T-helper 9 cell (primary cell): ENCODE data around the gene CYBA.
"Not testable (repeated sequence)": the region's sequence is repeated elsewhere in the genome, so short reads cannot be mapped to it uniquely, and the experiment has no call there.

Experiments
- DNase-seq: peaks from one replicate; pipeline ENCODE4 v3.0.0-alpha.2; 2020

Gene CYBA

GRCh38 chr16:88609426-88609825 is 41.4 kb downstream of the CYBA start:
- DNase-seq = not testable (repeated sequence)

- no peak for DNase-seq
Measured at GRCh38 chr16:88608076-88608475, 42.8 kb downstream of the CYBA start.

GRCh38 chr16:88606148-88606757 is 44.6 kb downstream of the CYBA start:
- DNase-seq = no peak

GRCh38 chr16:88605186-88606147 is 45.4 kb downstream of the CYBA start:
- DNase-seq = no peak

GRCh38 chr16:88602091-88602490 is 48.8 kb downstream of the CYBA start:
- DNase-seq = no peak

- no peak for DNase-seq
Measured at GRCh38 chr16:88601313-88602036, 49.4 kb downstream of the CYBA start.

GRCh38 chr16:88600539-88600896 is 50.3 kb downstream of the CYBA start:
- DNase-seq = no peak

GRCh38 chr16:88599825-88600538 is 50.9 kb downstream of the CYBA start:
- DNase-seq = no peak

- no peak for DNase-seq
Measured at GRCh38 chr16:88599092-88599733, 51.6 kb downstream of the CYBA start.

GRCh38 chr16:88597856-88598491 is 52.9 kb downstream of the CYBA start:
- DNase-seq = no peak

GRCh38 chr16:88596483-88596882 is 54.4 kb downstream of the CYBA start:
- DNase-seq = no peak

- no peak for DNase-seq
Measured at GRCh38 chr16:88595921-88596320, 54.9 kb downstream of the CYBA start.

GRCh38 chr16:88595101-88595500 is 55.8 kb downstream of the CYBA start:
- no peak for DNase-seq

- DNase-seq = no peak
Measured at GRCh38 chr16:88593910-88594309, 56.9 kb downstream of the CYBA start.

- no peak for DNase-seq
Measured at GRCh38 chr16:88593489-88593888, 57.4 kb downstream of the CYBA start.
